Esophagus squamous epithelium (tissue), 4 donors: ENCODE results near the gene LUC7L.

Experiments
- CTCF ChIP-seq, 6 experiments: fragments of 450-650 bp in 4 of 6; fragments of 200-600 bp in 2 of 6; sonication (generic) in 2 of 6; IDR thresholded peaks; one replicate each; pipeline ENCODE4 v1.5.1; 2016 to 2019; ENCODE audit warnings: antibody characterized with exemption in 6 of 6, mild to moderate bottlenecking in 4 of 6, moderate library complexity in 4 of 6
- POLR2A ChIP-seq, 4 donors: fragments of 450-650 bp; IDR thresholded peaks; one replicate each; pipeline ENCODE4 v1.6.1; 2017; ENCODE audit warnings: antibody characterized with exemption in 4 of 4, mild to moderate bottlenecking in 4 of 4, moderate library complexity in 3 of 4

GRCh38 chr16:275786-276232, 46.6 kb upstream of the LUC7L start, which contains the start of gene RGS11:
- no peak for TF ChIP-seq CTCF (IDR thresholded peaks at IDR 0.05)
- TF ChIP-seq POLR2A (IDR thresholded peaks at IDR 0.05), result no peak
